CD4-positive, alpha-beta T cell treated with Interferon gamma for 1 hour (primary cell): ENCODE measurements around the gene SMKR1.
"Not testable (repeated sequence)": the region's sequence is repeated elsewhere in the genome, so short reads cannot be mapped to it uniquely, and the experiment has no call there.

Experiments used
- DNase-seq: peaks from one replicate; pipeline ENCODE4 v3.0.0-alpha.2; 2020

Gene SMKR1

DNA sequence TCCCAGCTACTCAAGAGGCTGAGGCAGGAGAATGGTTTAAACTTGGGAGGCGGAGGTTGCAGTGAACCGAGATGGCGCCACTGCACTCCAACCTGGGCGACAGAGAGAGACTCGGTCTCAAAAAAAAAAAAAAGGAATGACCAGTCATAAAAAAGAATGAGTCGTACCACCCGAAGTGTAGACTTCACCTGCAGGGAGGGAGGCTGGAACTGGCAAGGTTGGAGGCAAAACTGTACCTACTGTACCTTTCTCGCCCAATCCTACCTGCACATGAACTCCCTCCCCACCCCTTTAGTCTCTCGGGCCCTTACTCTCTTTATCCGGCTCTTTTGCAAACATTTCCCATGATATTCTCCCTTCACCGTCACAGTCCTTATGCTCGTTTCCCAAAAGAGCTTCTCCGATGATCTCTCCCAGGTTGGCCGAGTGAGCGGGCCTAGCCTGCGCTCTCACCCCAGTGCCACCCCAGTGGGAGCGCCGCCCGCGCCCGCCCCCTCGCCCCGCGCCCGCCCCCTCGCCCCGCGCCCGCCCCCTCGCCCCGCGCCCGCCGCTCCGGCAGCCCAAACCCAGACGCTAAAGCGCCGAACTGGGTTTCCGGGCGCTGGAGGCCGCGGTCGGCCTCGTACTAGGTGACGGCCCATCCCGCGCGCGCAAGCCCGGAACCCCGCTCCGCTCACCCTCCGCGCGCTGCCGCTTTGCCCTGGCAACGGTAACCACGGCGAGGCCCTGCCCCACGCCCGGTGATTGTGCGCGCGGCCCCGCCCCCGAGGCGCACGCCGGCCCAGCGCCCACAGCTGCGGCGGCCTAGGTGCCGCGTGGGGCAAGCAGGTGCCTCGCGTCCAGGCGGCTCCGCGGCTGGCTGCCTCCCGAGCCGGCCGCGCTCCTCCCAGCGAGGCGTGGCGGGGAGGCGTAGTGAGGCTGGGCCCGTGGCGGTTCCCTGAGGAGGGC is at the start of gene SMKR1:
SMKR1 (plus strand) TSS at position 772 of the 948 bp plus-strand sequence. CDS start 294 bp downstream, outside the sequence.
- DNase-seq, result peak; percentile 95

DNA sequence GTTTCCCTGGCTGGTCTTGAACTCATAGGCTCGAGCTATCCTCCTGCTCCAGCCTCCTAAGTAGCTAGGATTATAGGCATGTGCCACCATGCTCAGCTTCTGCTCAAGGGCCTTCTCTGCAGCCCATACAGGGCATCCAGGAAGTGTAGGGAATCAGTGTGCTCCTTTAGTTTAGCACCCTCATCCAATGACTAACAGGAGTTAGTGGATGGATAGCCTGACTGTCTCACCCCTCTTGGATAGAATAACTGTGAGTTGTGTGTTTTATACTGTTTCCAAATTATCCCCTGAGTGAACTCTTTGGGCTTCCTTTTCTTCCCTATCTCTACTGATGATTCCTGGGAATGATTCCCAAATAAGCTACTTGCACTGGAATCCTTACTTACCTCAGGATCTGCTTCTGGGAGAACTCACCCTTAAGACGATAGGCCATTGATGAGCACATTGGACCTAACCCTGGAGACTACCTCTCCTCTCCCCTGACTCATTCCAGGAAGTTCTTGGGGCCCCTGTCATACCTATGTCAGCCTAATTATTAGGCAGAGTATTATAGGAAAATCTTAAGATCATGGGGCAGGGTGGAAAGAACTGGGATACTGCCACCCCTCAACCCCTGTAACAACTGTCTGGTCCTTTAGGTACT is 49.6 kb upstream of the SMKR1 start:
- no peak for DNase-seq

- DNase-seq, result no peak
These were observed 48.7 kb upstream of the SMKR1 start for GRCh38 chr7:129453510-129454248.

DNA sequence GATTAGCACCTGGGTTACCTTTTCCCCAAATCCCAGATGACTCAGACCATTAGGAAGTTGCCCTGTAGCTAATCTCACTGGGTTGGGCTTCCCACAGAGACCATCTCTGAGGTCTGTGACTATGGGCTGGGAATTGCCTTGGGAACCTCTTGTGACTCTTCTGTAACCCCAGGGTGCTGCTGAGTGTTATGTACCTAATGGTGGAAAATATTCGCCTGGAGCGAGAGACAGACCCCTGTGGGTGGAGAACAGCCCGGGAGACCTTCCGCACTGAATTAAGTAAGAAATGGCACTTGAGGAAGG is 48.1 kb upstream of the SMKR1 start:
- no peak for DNase-seq

DNA sequence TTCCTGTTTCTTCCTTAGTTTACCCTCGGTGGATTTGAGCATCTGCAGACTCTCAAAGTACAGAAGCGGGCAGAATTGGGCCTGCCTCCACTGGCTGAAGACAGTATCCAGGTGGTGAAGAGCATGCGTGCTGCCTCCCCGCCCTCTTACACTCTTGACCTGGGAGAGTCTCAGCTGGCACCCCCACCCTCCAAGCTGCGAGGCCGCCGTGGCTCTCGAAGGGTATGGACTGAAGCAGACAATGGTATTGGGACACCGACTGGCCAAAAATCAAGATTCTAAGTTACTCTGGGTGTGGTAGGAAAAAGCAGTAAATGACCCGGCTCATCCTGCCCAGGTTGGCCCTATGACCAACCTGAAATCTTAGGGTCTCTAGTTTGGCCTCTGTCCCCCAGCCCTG is 45.9 kb upstream of the SMKR1 start:
- no peak for DNase-seq

- DNase-seq, result no peak
These were observed 45.2 kb upstream of the SMKR1 start for GRCh38 chr7:129457101-129457500.

DNA sequence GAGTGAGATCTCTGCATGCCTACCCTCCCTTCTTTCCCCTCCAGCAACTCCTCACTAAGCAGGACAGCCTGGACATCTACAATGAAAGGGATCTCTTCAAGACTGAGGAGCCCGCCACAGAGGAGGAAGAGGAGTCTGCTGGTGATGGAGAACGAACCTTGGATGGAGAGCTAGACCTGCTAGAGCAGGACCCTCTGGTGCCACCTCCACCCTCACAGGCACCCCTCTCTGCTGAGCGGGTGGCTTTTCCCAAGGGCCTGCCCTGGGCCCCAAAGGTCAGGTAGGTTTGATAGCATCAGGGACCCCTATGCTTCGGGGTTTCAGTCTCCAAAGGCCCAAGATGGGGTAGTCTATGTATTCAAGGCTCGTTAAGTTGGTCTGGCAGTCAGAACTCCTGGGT is 44.2 kb upstream of the SMKR1 start:
- DNase-seq, result no peak

GRCh38 chr7:129461809-129462208 is 40.5 kb upstream of the SMKR1 start:
- no peak for DNase-seq

DNA sequence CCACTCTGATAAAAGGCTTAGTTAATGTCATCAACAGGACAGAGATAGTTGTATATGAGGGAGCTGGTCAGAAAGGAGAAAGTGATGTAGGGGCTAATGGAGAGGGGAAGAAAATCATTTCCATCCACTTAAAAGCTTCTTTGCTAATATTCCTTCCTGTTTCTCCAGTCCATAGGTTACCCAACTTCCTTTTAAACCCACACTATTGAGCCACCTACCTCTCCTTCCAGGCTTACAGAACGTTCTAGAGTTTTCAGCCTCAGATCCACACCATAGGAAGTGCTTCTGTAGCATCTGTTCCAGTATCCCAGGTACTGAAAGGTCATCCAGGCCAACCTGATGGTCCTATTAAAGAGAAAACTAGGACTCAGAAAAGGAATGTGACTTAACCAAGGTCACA is 39.9 kb upstream of the SMKR1 start:
- DNase-seq, result no peak

DNA sequence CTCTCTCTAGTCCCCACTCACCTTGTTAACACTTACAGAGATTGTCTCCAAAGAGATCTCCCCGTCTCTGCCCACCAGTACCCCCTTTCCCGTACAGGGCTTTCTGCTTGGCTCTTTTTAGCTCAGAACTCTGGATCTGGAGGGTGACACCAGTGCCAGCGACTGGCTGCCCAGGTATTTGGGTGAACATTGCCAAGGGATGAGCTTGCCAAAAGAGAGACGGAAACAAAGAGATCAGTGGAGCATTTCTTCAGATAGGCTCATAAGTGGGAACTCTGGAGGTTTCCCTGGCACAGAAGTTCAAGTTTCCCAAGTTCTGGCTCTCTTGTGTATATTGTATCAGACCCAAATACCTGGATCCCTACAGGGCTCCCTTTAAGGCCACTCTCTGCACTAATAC is 38.1 kb upstream of the SMKR1 start:
- DNase-seq, result no peak

- no peak for DNase-seq
These were observed 37.3 kb upstream of the SMKR1 start for GRCh38 chr7:129465080-129465479.

DNA sequence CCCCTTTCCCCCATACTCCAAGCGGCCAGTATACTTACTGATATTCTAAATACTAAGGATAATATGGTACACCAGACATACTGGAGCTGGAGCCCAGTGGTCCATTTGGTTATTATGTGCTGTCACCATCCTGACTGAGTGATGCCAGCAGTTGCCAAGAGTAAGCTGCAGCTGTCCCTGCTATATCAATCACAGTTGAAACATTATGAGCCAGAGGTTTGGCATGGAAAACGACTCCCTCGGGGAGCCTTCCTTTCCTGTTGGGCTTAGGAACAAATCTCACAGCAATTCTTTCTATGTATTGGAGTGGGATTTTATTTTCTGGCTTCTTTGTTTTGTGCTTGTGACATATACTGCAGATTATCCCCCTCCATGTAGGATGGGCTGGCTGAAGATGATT is 35.5 kb upstream of the SMKR1 start:
- DNase-seq, result no peak

- no peak for DNase-seq
These were observed 34.2 kb upstream of the SMKR1 start for GRCh38 chr7:129468087-129468486.

DNA sequence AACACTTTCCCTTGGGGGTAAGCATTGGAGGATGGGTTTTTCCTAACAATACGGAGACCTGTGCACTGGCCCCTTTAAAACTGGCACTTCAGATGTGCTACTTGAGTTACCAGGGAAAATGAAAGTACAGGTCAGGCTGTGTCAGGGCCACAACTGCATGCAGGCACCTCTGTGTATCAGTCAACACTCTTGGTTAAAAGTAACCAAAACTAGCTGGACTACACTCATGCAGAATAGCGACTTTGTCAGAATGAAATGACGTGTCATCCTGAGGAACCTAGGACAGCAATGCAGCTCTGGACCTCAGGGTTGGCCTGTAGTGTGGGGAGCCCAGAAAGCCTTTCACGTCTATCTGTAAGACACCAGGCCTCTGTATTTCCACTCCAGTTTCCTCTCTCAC is 33.8 kb upstream of the SMKR1 start:
- DNase-seq, result no peak

DNA sequence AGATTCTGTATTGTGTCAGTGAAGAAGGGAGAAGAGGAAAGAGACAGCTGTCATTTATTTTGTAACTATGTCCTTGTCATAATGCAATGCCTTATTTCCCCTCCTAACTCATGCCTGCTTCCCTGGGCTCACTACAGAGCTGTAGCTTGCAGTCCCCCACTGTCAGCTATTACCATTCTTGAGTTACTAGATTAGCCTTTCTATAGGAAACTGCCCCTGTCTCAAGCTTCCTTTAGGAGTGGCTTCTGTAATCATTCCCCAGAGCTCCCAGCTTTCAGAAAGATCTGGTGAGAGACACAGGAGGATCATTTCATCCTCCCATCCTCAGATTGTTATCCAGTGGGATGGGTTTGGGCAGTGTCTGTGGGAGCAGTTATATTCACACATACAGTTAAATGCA is 32.4 kb upstream of the SMKR1 start:
- DNase-seq, result no peak

- no peak for DNase-seq
These were observed 31.9 kb upstream of the SMKR1 start for GRCh38 chr7:129470411-129470810.

- no peak for DNase-seq
These were observed 30.9 kb upstream of the SMKR1 start for GRCh38 chr7:129471402-129471827.

GRCh38 chr7:129475931-129476330 is 26.4 kb upstream of the SMKR1 start:
- not testable (repeated sequence) for DNase-seq

DNA sequence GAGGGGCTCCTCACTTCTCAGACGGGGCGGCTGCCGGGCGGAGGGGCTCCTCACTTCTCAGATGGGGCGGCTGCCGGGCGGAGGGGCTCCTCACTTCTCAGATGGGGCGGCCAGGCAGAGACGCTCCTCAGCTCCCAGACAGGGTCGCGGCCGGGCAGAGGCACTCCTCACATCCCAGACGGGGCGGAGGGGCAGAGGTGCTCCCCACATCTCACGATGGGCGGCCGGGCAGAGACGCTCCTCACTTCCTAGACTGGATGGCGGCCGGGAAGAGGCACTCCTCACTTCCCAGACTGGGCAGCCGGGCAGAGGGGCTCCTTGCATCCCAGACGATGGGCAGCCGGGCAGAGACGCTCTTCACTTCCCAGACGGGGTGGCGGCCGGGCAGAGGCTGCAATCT is 25.9 kb upstream of the SMKR1 start:
- DNase-seq, result not testable (repeated sequence)

- DNase-seq, result no peak
These were observed 22.5 kb upstream of the SMKR1 start for GRCh38 chr7:129479831-129480230.

DNA sequence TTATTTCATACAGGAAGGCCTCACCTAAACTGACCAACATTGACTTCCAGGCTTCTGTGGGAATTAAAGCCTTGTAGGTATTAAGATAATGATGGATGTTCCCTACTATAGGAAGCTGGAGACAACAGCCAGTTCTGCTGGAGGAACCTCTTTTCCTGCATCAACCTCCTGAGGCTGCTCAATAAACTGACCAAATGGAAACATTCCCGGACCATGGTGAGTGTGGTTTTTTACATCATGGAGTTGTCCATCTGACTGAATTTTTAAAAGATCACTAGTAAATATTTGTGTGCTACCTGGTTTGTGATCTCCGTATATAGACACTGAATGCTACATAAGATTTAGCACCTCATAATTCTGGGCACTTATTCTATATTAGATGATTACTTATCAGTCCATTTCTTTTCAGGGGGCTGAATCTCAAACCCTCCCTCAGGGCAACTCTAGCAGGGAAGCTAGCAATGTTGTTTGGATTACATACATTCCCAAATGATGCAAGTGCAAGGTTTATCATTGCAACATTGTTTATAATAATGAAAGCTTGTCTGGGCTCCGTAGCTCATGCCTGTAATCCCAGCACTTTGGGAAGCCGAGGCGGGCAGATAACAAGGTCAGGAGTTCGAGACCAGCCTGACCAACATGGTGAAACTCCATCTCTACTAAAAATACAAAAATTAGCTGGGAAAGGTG is 21.5 kb upstream of the SMKR1 start:
- DNase-seq, result no peak

DNA sequence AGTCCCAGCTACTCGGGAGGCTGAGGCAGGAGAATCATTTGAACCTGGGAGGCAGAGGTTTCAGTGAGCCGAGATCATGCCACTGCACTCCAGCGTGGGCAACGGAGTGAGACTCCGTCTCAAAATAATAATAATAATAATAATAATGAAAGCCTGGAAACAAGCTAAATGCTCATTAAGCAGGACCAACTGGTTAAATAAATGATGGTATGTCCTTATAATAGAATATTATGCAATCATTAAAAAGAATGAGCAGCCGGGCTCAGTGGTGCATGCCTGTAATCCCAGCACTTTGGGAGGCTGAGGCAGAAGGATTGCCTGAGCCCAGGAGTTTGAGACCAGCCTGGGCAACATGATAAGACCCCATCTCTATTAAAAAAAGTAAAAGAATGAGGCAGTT is 21.0 kb upstream of the SMKR1 start:
- DNase-seq, result not testable (repeated sequence)

DNA sequence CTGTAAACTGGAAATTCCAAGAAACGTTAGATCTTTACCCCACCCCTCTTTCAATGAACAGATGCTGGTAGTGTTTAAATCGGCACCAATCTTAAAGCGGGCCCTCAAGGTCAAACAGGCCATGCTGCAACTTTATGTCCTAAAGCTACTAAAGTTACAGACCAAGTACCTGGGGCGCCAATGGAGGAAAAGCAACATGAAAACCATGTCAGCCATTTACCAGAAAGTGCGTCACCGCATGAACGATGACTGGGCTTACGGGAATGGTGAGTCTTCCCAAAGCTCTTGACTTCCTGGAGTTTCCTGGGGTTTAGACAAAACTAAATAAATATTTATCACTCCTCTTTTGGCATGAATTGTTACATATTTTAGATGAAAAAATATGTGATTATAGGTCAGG is 19.6 kb upstream of the SMKR1 start:
- DNase-seq, result no peak
